Ascending aorta (tissue), 2 donors: ENCODE data around the gene RARA. TPM values are rescaled to one million over a fixed set of nuclear protein-coding genes. Genes with fewer than 3 reads are reported as not detected.
A peak's percentile ranks its signal among the peaks of the same experiment; 100 is the strongest.
"Not testable (repeated sequence)": the region's sequence is repeated elsewhere in the genome, so short reads cannot be mapped to it uniquely, and the experiment has no call there.

Source experiments
- DNase-seq, 2 donors: peaks; one replicate each; pipeline ENCODE4 v3.0.0-alpha.2; 2019; ENCODE audit warnings: low spot score in 2 of 2
- H3K27ac ChIP-seq, 2 donors: fragments of 200-600 bp; sonication (generic); one replicate each; pipeline ENCODE4 v1.5.1; 2016 to 2017; ENCODE audit warnings: mild to moderate bottlenecking in 1 of 2
- H3K27me3 ChIP-seq: fragments of 200-600 bp; sonication (generic); one replicate; pipeline ENCODE4 v1.5.1; 2017
- H3K36me3 ChIP-seq, 2 donors: fragments of 200-600 bp; sonication (generic); one replicate each; pipeline ENCODE4 v1.5.1; 2016
- H3K4me1 ChIP-seq, 2 donors: fragments of 200-600 bp; sonication (generic); one replicate each; pipeline ENCODE4 v1.5.1; 2016 to 2017; ENCODE audit warnings: mild to moderate bottlenecking in 1 of 2
- H3K4me3 ChIP-seq, 2 donors: fragments of 200-600 bp; sonication (generic); one replicate each; pipeline ENCODE4 v1.5.1; 2016 to 2017; ENCODE audit warnings: mild to moderate bottlenecking in 1 of 2
- H3K9me3 ChIP-seq, 2 donors: fragments of 200-600 bp; sonication (generic); one replicate each; pipeline ENCODE4 v1.5.1; 2016
- CTCF ChIP-seq, 3 experiments: fragments of 200-600 bp in 2 of 3; fragments of 450-650 bp in 1 of 3; sonication (generic) in 2 of 3; IDR thresholded peaks; one replicate each; pipeline ENCODE4 v1.5.1; 2016 to 2019; ENCODE audit warnings: antibody characterized with exemption in 3 of 3, mild to moderate bottlenecking in 1 of 3, moderate library complexity in 1 of 3
- intact Hi-C: fragments of 100-400 bp; cut with DNase I; formaldehyde crosslinking; loops from one replicate; pipeline ENCODE4 v1.15.1; 2023
- total RNA-seq: library from RNA; depleted of rRNA; stranded (reverse); fragments of >200 nt; gene quantifications from one replicate; pipeline ENCODE4 v1.1.0, GENCODE V29; 2016

The RARA gene
- total RNA-seq, 1 donor from 2014 or later = 77.3 TPM

- DNase-seq = no peak
- Histone ChIP-seq H3K36me3 (no peaks in the 10 kb centered on the region), H3K27me3 (no peaks in the 10 kb centered on the region), H3K9me3 (no peaks in the 10 kb centered on the region), H3K4me3 (no peak overlapping the region), H3K27ac (no peak overlapping the region), H3K4me1 (peaks cover 0 to 4% of the 10 kb centered on the region in 2 donors)
- TF ChIP-seq CTCF (IDR thresholded peaks at IDR 0.05) = no peak
- intact Hi-C loops = no loop called here
These were observed 57.3 kb downstream of the RARA start for GRCh38 chr17:40366076-40366860.

- no peaks in the 10 kb centered on the region for H3K27me3 ChIP-seq
- no peak overlapping the region for H3K4me3 ChIP-seq
- DNase-seq = no peak
- no peak overlapping the region for H3K27ac ChIP-seq
- intact Hi-C loops = no loop called here
- H3K4me1 ChIP-seq = peaks cover 0 to 4% of the 10 kb centered on the region in 2 donors
- no peak for TF ChIP-seq CTCF (IDR thresholded peaks at IDR 0.05)
- H3K36me3 ChIP-seq = no peaks in the 10 kb centered on the region
- no peaks in the 10 kb centered on the region for H3K9me3 ChIP-seq
These were observed 58.0 kb downstream of the RARA start for GRCh38 chr17:40366861-40367518.

- intact Hi-C loops, H3K27me3 ChIP-seq, H3K4me1 ChIP-seq, H3K9me3 ChIP-seq, H3K27ac ChIP-seq, H3K4me3 ChIP-seq, H3K36me3 ChIP-seq, DNase-seq: not testable (repeated sequence)
These were observed 58.7 kb downstream of the RARA start for GRCh38 chr17:40367728-40368127.

GRCh38 chr17:40369923-40370322, 60.9 kb downstream of the RARA start:
- DNase-seq = no peak
- H3K9me3 ChIP-seq = no peaks in the 10 kb centered on the region
- no peak overlapping the region for H3K4me3 ChIP-seq
- H3K36me3 ChIP-seq = no peaks in the 10 kb centered on the region
- intact Hi-C loops = no loop called here
- H3K27ac ChIP-seq = no peak overlapping the region
- TF ChIP-seq CTCF (IDR thresholded peaks at IDR 0.05) = no peak
- no peaks in the 10 kb centered on the region for H3K4me1 ChIP-seq
- H3K27me3 ChIP-seq = no peaks in the 10 kb centered on the region

DNA sequence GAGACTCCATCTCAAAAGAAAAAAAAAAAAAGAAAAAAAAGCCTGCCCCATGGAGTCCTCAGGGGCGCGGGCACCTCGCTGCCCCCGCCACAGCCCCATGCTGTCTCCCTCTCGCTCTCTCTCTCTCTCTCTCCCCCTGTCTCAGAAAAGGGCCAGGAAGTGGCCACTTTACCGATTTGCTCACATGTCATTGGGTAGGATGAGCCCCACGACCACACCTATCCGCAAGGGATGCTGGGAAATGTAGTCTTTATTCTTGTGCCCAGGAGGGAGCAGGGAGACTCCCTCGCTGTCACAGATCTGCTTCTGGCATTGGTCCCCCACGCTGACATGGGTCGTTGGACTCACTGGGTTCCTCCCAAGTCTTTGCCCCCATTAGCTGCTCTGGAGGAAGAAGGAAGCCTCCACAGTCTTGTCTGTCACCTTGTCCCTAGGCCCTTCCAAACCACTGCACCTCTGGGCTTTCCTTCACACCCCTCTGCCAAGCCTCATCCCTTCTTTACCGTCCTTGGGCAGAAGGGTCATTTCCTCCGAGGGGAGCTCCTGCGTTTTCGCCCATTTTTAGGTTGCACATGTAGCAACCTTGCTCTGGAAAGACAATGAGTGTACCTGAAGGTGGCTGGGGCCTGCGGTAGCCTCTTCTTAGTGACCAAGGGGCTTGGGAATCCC, 62.4 kb downstream of the RARA start:
- Histone ChIP-seq H3K27me3 (no peaks in the 10 kb centered on the region), H3K27ac (no peak overlapping the region), H3K36me3 (no peaks in the 10 kb centered on the region), H3K4me3 (no peak overlapping the region), H3K4me1 (no peaks in the 10 kb centered on the region), H3K9me3 (no peaks in the 10 kb centered on the region)
- TF ChIP-seq CTCF (IDR thresholded peaks at IDR 0.05) = no peak
- intact Hi-C loops = no loop called here
- DNase-seq = no peak

- peak in 1 of 2 donors; percentile 30 for DNase-seq
- Histone ChIP-seq H3K4me3 (no peak overlapping the region), H3K27ac (no peak overlapping the region), H3K36me3 (no peaks in the 10 kb centered on the region), H3K9me3 (no peaks in the 10 kb centered on the region), H3K27me3 (no peaks in the 10 kb centered on the region), H3K4me1 (no peaks in the 10 kb centered on the region)
- no peak for TF ChIP-seq CTCF (IDR thresholded peaks at IDR 0.05)
- intact Hi-C loops = no loop called here
These were observed 63.1 kb downstream of the RARA start for GRCh38 chr17:40372031-40372430.

DNA sequence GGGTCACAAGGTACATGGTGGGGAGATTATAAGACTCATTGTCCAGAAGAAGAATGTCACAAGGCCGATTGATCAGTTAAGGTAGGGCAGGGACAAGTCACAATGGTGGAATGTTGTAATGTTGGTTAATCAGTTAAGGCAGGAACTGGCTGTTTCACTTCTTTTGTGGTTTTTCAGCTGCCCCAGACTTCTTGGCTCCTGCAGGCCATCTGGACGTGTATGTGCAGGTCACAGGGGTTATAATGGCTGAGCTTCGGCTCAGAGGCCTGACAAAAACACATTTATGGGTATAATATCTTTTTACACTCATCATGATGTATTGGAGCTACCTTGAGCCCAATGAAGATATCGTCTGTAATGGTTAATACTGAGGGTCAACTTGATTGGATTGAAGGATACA, 63.7 kb downstream of the RARA start:
- intact Hi-C loops, H3K9me3 ChIP-seq, H3K4me3 ChIP-seq, H3K27ac ChIP-seq, H3K4me1 ChIP-seq, H3K36me3 ChIP-seq, H3K27me3 ChIP-seq: not testable (repeated sequence)
- DNase-seq = peak in 1 of 2 donors; percentile 7
